CD4-positive, alpha-beta T cell (primary cell): Measurements from ENCODE around the gene RHBDL1. TPM values are rescaled to one million over a fixed set of nuclear protein-coding genes. Genes with fewer than 3 reads are reported as not detected.

Source experiments
- ATAC-seq: fragments of 200-7000 bp; cut with Tn5 transposase; one replicate; pipeline ENCODE4 v1.10.0; 2022; ENCODE audit warnings: mild to moderate bottlenecking; ENCODE audit not compliant: poor library complexity
- CTCF ChIA-PET: fragments of 350-600 bp; sonication (Branson Sonifier 250); formaldehyde crosslinking; loops from one replicate; lab custom pipeline; 2021; ENCODE audit warnings: antibody characterized with exemption, inconsistent platforms; lab: Charles Lee
- POLR2A ChIA-PET: fragments of 350-600 bp; sonication (Branson Sonifier 250); formaldehyde crosslinking; loops from one replicate; lab custom pipeline; 2021; ENCODE audit warnings: antibody characterized with exemption, inconsistent platforms; lab: Charles Lee
- DNase-seq, 14 experiments: peaks; one replicate each; pipeline ENCODE4 v3.0.0-alpha.2; 2013 to 2020; ENCODE audit warnings: mixed read lengths in 2 of 14
- H3K27ac ChIP-seq, 2 donors: one replicate each; pipeline versions ENCODE4 v1.5.1 to v1.7.0; 2013; ENCODE audit warnings: low read length in 2 of 2, low read depth in 1 of 2, mild to moderate bottlenecking in 1 of 2
- H3K27me3 ChIP-seq, 2 experiments: 1 replicate in 1 of 2; 2 replicates in 1 of 2; pipeline versions ENCODE4 v1.6.1 to v1.7.0; 2013; ENCODE audit warnings: low read length in 2 of 2, control low read depth in 1 of 2, mild to moderate bottlenecking in 1 of 2, moderate library complexity in 1 of 2; ENCODE audit not compliant: insufficient read depth in 2 of 2, control insufficient read depth in 1 of 2
- H3K36me3 ChIP-seq: one replicate; pipeline ENCODE4 v1.6.1; 2013; ENCODE audit warnings: low read length, control low read depth; ENCODE audit not compliant: insufficient read depth
- H3K4me1 ChIP-seq: one replicate; pipeline ENCODE4 v1.6.1; 2013; ENCODE audit warnings: low read length, control low read depth; ENCODE audit not compliant: insufficient read depth
- H3K4me3 ChIP-seq: one replicate; pipeline ENCODE4 v1.5.1; 2013; ENCODE audit warnings: mild to moderate bottlenecking, low read length, moderate library complexity
- H3K9me3 ChIP-seq, 2 experiments: 1 replicate in 1 of 2; 2 replicates in 1 of 2; pipeline versions ENCODE4 v1.6.1 to v1.7.0; 2013; ENCODE audit warnings: low read length in 2 of 2, mild to moderate bottlenecking in 2 of 2, control low read depth in 1 of 2, moderate library complexity in 1 of 2; ENCODE audit not compliant: control insufficient read depth in 1 of 2, insufficient read depth in 1 of 2
- H3K27ac Mint-ChIP-seq: one replicate; pipeline ENCODE4 v1.8.0; 2020; ENCODE audit warnings: mixed read lengths
- H3K27me3 Mint-ChIP-seq: one replicate; pipeline ENCODE4 v1.8.0; 2021; ENCODE audit warnings: mixed read lengths
- H3K36me3 Mint-ChIP-seq: one replicate; pipeline ENCODE4 v1.8.0; 2021; ENCODE audit warnings: low read depth, mixed read lengths
- H3K4me1 Mint-ChIP-seq: one replicate; pipeline ENCODE4 v1.8.0; 2021; ENCODE audit warnings: low read depth, mixed read lengths
- H3K4me3 Mint-ChIP-seq: one replicate; pipeline ENCODE4 v1.8.0; 2020; ENCODE audit warnings: mild to moderate bottlenecking, mixed read lengths
- H3K9me3 Mint-ChIP-seq: one replicate; pipeline ENCODE4 v1.8.0; 2020; ENCODE audit warnings: mixed read lengths
- intact Hi-C, 2 experiments: fragments of 100-400 bp; cut with DNase I in 1 of 2; cut with micrococcal nuclease in 1 of 2; formaldehyde crosslinking; loops; one replicate each; pipeline versions ENCODE4 v1.15.1 to v1.9.0; 2023 to 2025; cut with DNase I, micrococcal nuclease
- total RNA-seq, 174 experiments: library from RNA in 2 of 174; stranded (reverse) in 2 of 174; gene quantifications; one replicate each; pipeline ENCODE4 v1.2.3 and lab custom pipeline; 2021 to 2026
- TF ChIP-seq, protein P1 (sequence below): fragments of 200-600 bp; IDR thresholded peaks from one replicate; pipeline ENCODE4 v1.8.0; 2022; ENCODE audit warnings: antibody characterized with exemption, mild to moderate bottlenecking

Gene RHBDL1
- total RNA-seq, 2 experiments from 2014 or later, result 6.6 to 6.9 TPM

DNA sequence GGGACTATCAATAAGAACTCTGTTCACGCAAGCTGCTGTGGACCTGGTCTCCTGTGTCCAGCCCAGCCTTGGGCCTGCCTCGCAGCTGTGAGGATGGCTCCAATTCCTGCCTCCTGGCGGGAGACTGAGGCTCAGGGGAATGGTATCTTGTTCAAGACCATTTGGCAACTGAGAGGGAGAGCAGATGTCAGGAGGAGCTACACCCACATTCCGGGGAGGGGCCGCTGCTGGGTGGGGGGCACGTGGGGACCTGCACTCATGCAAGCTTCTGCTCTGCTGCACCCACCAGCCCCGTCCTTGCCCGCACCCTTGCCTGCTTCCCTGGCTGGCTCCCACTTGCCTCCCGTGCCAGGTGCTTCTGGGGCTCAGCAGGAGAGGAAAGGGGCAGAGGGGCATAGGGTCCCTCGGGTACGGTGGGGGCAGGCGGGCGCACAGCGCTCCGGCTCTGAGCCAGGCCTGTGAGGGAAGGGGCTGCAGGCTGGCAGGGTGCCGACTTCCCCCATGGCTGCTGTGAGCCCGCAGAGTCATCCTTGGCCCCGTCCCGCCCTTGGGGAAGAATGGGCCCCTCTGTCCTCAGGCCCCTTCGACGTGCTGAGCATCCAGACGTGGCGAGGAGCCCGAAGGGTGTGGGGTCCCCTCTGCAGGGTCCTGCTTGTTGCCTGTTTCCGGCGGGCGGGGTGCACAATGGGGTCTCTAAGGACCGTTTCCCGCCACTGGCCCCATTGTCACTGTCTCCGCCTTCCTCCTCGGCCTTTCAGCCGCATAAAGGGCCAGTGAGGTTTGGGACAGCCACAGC, 42.2 kb downstream of the RHBDL1 start:
- intact Hi-C loops, result no loop called here
- H3K9me3 Mint-ChIP-seq, result no peaks in the 10 kb centered on the region
- TF ChIP-seq, protein P1, sequence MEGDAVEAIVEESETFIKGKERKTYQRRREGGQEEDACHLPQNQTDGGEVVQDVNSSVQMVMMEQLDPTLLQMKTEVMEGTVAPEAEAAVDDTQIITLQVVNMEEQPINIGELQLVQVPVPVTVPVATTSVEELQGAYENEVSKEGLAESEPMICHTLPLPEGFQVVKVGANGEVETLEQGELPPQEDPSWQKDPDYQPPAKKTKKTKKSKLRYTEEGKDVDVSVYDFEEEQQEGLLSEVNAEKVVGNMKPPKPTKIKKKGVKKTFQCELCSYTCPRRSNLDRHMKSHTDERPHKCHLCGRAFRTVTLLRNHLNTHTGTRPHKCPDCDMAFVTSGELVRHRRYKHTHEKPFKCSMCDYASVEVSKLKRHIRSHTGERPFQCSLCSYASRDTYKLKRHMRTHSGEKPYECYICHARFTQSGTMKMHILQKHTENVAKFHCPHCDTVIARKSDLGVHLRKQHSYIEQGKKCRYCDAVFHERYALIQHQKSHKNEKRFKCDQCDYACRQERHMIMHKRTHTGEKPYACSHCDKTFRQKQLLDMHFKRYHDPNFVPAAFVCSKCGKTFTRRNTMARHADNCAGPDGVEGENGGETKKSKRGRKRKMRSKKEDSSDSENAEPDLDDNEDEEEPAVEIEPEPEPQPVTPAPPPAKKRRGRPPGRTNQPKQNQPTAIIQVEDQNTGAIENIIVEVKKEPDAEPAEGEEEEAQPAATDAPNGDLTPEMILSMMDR, result no peak
- CTCF ChIA-PET, result no interaction called here
- Histone ChIP-seq H3K9me3 (peaks cover 0 to 16% of the 10 kb centered on the region in 2 experiments), H3K36me3 (no peaks in the 10 kb centered on the region), H3K4me1 (peaks cover 49% of the 10 kb centered on the region), H3K27ac (no peak overlapping the region), H3K4me3 (no peak overlapping the region), H3K27me3 (peaks cover 7 to 14% of the 10 kb centered on the region in 2 experiments)
- ATAC-seq (no peak), DNase-seq (no peak)
- peaks cover 12% of the 10 kb centered on the region for H3K27me3 Mint-ChIP-seq
- H3K4me1 Mint-ChIP-seq, result peaks cover 23% of the 10 kb centered on the region
- POLR2A ChIA-PET, result interaction anchor here (1.2 to 4.5 kb wide), 3 partner anchors 9 to 37 kb away, joined by 4 to 30 read pairs (median 22); partner anchors contain the start of genes CCDC78, HAGHL and STUB1
- H3K27ac Mint-ChIP-seq, result no peak overlapping the region
- no peak overlapping the region for H3K4me3 Mint-ChIP-seq
- H3K36me3 Mint-ChIP-seq, result no peaks in the 10 kb centered on the region

DNA sequence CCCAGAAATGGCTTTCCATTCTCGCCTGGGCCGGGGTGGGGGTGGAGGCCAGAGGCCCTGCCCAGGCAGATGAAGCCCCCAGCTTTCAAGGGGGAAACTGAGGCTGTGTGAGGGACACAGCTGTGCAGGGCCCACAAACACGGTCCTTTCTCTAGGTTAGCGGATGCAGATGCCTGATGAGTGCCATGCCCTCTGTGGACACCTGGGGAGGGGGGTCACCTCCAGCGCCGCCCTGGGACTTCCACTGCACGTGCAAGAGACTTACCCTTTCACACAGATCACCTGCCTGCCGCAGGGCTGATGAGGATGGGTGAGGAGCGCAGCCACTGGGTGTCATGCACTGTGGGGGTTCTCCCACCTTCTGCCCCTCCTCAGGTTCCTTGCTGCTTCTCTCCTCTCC, 42.9 kb downstream of the RHBDL1 start:
- Histone ChIP-seq H3K27me3 (peaks cover 7 to 14% of the 10 kb centered on the region in 2 experiments), H3K27ac (no peak overlapping the region), H3K36me3 (no peaks in the 10 kb centered on the region), H3K4me3 (no peak overlapping the region), H3K9me3 (peaks cover 0 to 16% of the 10 kb centered on the region in 2 experiments), H3K4me1 (peaks cover 51% of the 10 kb centered on the region)
- no peaks in the 10 kb centered on the region for H3K36me3 Mint-ChIP-seq
- H3K4me1 Mint-ChIP-seq, result peaks cover 21% of the 10 kb centered on the region
- intact Hi-C loops, result no loop called here
- POLR2A ChIA-PET, result interaction anchor here (1.4 kb wide), 1 partner anchor 10 kb away, joined by 6 read pairs; no protein-coding TSS in a partner anchor
- no peak for DNase-seq
- H3K9me3 Mint-ChIP-seq, result no peaks in the 10 kb centered on the region
- TF ChIP-seq, protein P1, result no peak
- no peak overlapping the region for H3K27ac Mint-ChIP-seq
- CTCF ChIA-PET, result no interaction called here
- H3K27me3 Mint-ChIP-seq, result peaks cover 8% of the 10 kb centered on the region
- H3K4me3 Mint-ChIP-seq, result no peak overlapping the region
- no peak for ATAC-seq

DNA sequence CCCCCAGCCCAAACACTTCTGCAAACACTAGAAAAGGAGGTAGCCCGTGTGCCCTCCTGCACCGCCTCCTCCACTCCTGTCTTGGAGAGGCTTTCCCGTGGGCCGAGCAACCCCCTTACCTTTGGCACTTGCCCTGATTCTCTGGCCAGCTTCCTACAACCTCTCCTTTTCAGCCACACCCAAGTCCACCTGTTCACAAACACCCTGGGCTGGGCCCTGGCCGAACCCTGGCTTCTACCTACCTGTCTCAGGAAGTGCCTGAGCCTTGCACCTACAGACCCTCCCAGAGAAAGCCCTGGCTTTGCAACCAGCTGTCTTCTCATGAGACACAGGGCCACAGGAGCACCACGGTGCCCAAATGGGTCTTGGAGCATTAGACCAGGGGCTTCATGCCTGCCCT, 43.5 kb downstream of the RHBDL1 start:
- Mint-ChIP-seq H3K27me3 (peaks cover 4% of the 10 kb centered on the region), H3K27ac (peak overlapping the region; percentile 52), H3K36me3 (no peaks in the 10 kb centered on the region), H3K4me1 (peaks cover 21% of the 10 kb centered on the region), H3K9me3 (no peaks in the 10 kb centered on the region), H3K4me3 (peak overlapping the region; percentile 73)
- TF ChIP-seq, protein P1, result no peak
- Histone ChIP-seq H3K4me1 (peaks cover 54% of the 10 kb centered on the region), H3K9me3 (peaks cover 0 to 16% of the 10 kb centered on the region in 2 experiments), H3K4me3 (no peak overlapping the region), H3K27me3 (peaks cover 7 to 11% of the 10 kb centered on the region in 2 experiments), H3K27ac (no peak overlapping the region), H3K36me3 (no peaks in the 10 kb centered on the region)
- DNase-seq (no peak), ATAC-seq (no peak)
- intact Hi-C loops, result no loop called here
- ChIA-PET CTCF (interaction anchor here (2.3 kb wide), 1 partner anchor 22 kb away, joined by 9 read pairs; the partner anchor contains the start of gene CIAO3), POLR2A (interaction anchor here (1.4 kb wide), 1 partner anchor 9 kb away, joined by 6 read pairs; no protein-coding TSS in a partner anchor)
